Right lobe of liver (tissue), 4 donors: ENCODE data around the gene IGLL1.

Experiments used
- POLR2A ChIP-seq: fragments of 450-650 bp; IDR thresholded peaks from one replicate; pipeline ENCODE4 v1.6.1; 2017; ENCODE audit warnings: antibody characterized with exemption, mild to moderate bottlenecking
- TF ChIP-seq, protein P1 (sequence below), 4 donors: fragments of 200-600 bp in 3 of 4; fragments of 450-650 bp in 1 of 4; IDR thresholded peaks; one replicate each; pipeline versions ENCODE4 v1.5.1 to v1.8.0; 2016 to 2022; ENCODE audit warnings: antibody characterized with exemption in 4 of 4, mild to moderate bottlenecking in 2 of 4
- donor health status: DM: no; HTN: no; CAD: no.
- donor health status: DM: no; HTN: no; CAD: no.
- donor health status: DM: no; HTN: yes; CAD: no.

- TF ChIP-seq, protein P1, sequence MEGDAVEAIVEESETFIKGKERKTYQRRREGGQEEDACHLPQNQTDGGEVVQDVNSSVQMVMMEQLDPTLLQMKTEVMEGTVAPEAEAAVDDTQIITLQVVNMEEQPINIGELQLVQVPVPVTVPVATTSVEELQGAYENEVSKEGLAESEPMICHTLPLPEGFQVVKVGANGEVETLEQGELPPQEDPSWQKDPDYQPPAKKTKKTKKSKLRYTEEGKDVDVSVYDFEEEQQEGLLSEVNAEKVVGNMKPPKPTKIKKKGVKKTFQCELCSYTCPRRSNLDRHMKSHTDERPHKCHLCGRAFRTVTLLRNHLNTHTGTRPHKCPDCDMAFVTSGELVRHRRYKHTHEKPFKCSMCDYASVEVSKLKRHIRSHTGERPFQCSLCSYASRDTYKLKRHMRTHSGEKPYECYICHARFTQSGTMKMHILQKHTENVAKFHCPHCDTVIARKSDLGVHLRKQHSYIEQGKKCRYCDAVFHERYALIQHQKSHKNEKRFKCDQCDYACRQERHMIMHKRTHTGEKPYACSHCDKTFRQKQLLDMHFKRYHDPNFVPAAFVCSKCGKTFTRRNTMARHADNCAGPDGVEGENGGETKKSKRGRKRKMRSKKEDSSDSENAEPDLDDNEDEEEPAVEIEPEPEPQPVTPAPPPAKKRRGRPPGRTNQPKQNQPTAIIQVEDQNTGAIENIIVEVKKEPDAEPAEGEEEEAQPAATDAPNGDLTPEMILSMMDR (IDR thresholded peaks at IDR 0.05): no peak
- no peak for TF ChIP-seq POLR2A
Measured at GRCh38 chr22:23526596-23527316, 53.3 kb downstream of the IGLL1 start.
